Measurements from ENCODE around the gene CLCN5. TPM values are rescaled to one million over a fixed set of nuclear protein-coding genes. Genes with fewer than 3 reads are reported as not detected.

Gene CLCN5
- total RNA-seq, 6 experiments from 2014 or later = 1.7 to 4.0 (median 2.4) TPM

- DNase-seq = no peak
- Mint-ChIP-seq H3K9me3 (peaks cover 7% of the 10 kb centered on the region; the same call in 1 of the 2 replicates), H3K27me3 (ENCODE audit: insufficient read depth) (peaks cover 5% of the 10 kb centered on the region; the same call in 1 of the 2 replicates), H3K36me3 (ENCODE audit: low read depth) (no peaks in the 10 kb centered on the region), H3K27ac (no peak overlapping the region), H3K4me3 (no peak overlapping the region), H3K4me1 (ENCODE audit: low read depth) (no peaks in the 10 kb centered on the region)
- no peak for TF ChIP-seq CTCF (IDR thresholded peaks at IDR 0.05)
These were observed 25.4 kb upstream of the CLCN5 start for GRCh38 chrX:49896951-49897350.

DNA sequence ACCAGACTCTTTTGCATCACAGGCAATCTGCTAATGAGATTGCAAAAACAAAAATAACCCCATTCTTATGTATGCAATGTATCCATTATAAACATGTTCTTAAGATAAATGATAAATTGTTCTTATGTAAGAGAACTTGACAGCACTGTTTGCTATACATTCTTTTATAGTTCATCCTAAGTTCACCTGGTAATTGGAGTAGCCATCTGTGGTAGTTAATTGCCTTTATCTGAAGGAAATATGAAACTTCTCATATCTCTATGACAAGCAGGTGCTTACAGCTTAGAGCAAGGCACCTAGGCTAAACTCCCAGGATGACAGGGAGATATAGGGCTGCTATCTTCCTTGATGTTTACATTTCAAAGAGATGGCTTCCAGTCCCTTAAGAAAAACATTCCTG lies 21.3 kb upstream of the CLCN5 start:
- Mint-ChIP-seq H3K4me1 (ENCODE audit: low read depth) (no peaks in the 10 kb centered on the region), H3K4me3 (no peak overlapping the region), H3K27me3 (ENCODE audit: insufficient read depth) (peaks cover 5% of the 10 kb centered on the region; the same call in 1 of the 2 replicates), H3K27ac (no peak overlapping the region), H3K9me3 (peaks cover 7% of the 10 kb centered on the region; the same call in 1 of the 2 replicates), H3K36me3 (ENCODE audit: low read depth) (no peaks in the 10 kb centered on the region)
- no peak for DNase-seq
- TF ChIP-seq CTCF (IDR thresholded peaks at IDR 0.05) = no peak

DNA sequence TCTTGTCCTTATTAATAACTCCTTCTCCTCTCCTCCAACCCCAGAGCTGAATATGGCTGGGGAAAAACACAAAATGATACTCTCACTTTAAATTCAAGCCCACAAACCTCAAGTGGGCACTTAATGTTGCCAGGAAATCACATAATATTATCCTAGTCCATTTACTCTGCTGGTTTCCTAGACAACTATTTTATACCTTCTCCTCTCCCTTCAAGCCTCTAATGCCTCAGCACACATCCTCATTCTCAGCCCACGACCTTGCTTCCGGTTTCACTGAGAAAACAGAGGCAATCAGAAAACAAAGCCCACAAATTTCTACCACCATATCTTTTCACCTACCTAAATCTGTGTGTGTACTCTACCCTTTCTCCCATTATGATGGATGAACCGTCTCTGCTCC lies 12.1 kb upstream of the CLCN5 start:
- Mint-ChIP-seq H3K9me3 (no peaks in the 10 kb centered on the region), H3K27me3 (ENCODE audit: insufficient read depth) (peaks cover 13% of the 10 kb centered on the region), H3K27ac (no peak overlapping the region), H3K4me1 (ENCODE audit: low read depth) (no peaks in the 10 kb centered on the region), H3K4me3 (no peak overlapping the region), H3K36me3 (ENCODE audit: low read depth) (no peaks in the 10 kb centered on the region)
- TF ChIP-seq CTCF (IDR thresholded peaks at IDR 0.05) = no peak
- no peak for DNase-seq

DNA sequence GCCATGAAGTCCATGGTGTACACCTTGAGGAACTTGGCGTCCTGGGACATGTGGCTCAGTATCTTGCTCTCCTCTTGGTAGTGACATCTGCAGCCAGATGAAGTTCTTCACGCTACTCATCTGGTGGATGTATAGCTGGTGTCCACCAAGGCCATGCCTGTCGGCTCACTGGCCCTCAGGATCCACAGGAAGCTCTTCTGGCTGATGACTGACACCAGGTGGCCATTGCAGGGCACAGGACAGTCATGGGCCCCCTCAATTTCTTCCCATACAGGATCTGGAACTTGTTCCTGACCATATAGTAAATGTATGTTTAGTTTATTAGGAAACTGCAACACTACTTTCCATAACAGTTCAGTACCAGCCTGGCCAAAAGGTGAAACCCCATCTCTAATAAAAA lies 10.3 kb upstream of the CLCN5 start:
- no peak for TF ChIP-seq CTCF (IDR thresholded peaks at IDR 0.05)

DNA sequence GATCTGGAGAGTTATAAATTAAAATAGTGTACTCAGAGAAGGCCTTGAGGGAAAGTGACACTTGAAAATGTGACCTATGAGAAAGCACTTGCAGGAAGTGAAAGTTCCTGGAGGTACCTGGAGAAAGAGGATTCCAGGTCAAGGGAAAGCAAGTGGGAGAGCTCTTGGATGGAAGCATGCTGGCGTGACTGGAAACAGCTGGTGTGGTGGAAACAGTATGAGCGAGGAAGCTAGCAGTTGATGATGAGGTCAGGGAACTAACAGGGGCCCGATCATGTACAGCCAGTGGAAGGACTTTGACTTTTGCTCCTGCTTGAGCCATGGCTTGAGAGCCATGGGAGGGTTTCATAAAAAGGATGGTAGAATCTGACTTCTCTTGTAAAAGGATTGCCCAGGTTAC lies 9.5 kb upstream of the CLCN5 start:
- no peak overlapping the region for H3K27ac Mint-ChIP-seq
- no peak for DNase-seq
- no peak overlapping the region for H3K4me3 Mint-ChIP-seq
- H3K27me3 Mint-ChIP-seq (ENCODE audit: insufficient read depth) = peaks cover 11% of the 10 kb centered on the region
- H3K9me3 Mint-ChIP-seq = no peaks in the 10 kb centered on the region
- no peak for TF ChIP-seq CTCF (IDR thresholded peaks at IDR 0.05)
- no peaks in the 10 kb centered on the region for H3K4me1 Mint-ChIP-seq (ENCODE audit: low read depth)
- no peaks in the 10 kb centered on the region for H3K36me3 Mint-ChIP-seq (ENCODE audit: low read depth)

More for the DNA sequence above, 10.3 kb upstream of the CLCN5 start:
- H3K9me3 Mint-ChIP-seq = no peaks in the 10 kb centered on the region
- no peaks in the 10 kb centered on the region for H3K4me1 Mint-ChIP-seq (ENCODE audit: low read depth)
- no peak overlapping the region for H3K4me3 Mint-ChIP-seq
- no peak overlapping the region for H3K27ac Mint-ChIP-seq
- no peak for DNase-seq
- no peaks in the 10 kb centered on the region for H3K36me3 Mint-ChIP-seq (ENCODE audit: low read depth)
- H3K27me3 Mint-ChIP-seq (ENCODE audit: insufficient read depth) = peaks cover 12% of the 10 kb centered on the region

All from HFFc6 (cell line).